A549 (cell line): ENCODE data around the gene MFN2. TPM values are rescaled to one million over a fixed set of nuclear protein-coding genes. Genes with fewer than 3 reads are reported as not detected.

ENCODE experiments used
- ATAC-seq, 2 experiments: fragments of 200-7000 bp in 1 of 2; fragments of >200 bp in 1 of 2; cut with Nextera tagmentation in 1 of 2; cut with Tn5 transposase in 1 of 2; 3 replicates each; pipeline versions ENCODE4 v1.8.0 to v1.9.1; 2018 to 2020; ENCODE audit warnings: mild to moderate bottlenecking in 1 of 2, moderate library complexity in 1 of 2
- CTCF ChIA-PET: fragments of 300-600 bp; sonication (Branson Sonifier 250); formaldehyde crosslinking; extraction: SDS; loops from one replicate; lab custom pipeline; 2021; ENCODE audit warnings: antibody characterized with exemption, inconsistent platforms; lab: Yijun Ruan, JAX
- POLR2A ChIA-PET: fragments of 350-600 bp; formaldehyde crosslinking; extraction: SDS; loops from one replicate; lab custom pipeline; 2021; ENCODE audit warnings: antibody characterized with exemption, inconsistent platforms; lab: Yijun Ruan, JAX
- DNase-seq, 2 experiments: peaks; one replicate each; pipeline versions ENCODE4 v3.0.0 to v3.0.0-alpha.2; 2011 to 2016; ENCODE audit warnings: low read depth in 1 of 2, low spot score in 1 of 2
- FAIRE-seq: peaks from 2 replicates; lab custom pipeline; 2011; peaks lifted over from hg19 to GRCh38; lab: Jason Lieb, UNC
- H3K27ac ChIP-seq, 2 experiments: fragments of >200 bp; sonication (Bioruptor Twin); formaldehyde crosslinking; 3 replicates each; pipeline ENCODE4 v1.5.1; 2016 to 2017
- H3K4me1 ChIP-seq: fragments of >200 bp; sonication (Bioruptor Twin); formaldehyde crosslinking; 3 replicates; pipeline ENCODE4 v1.6.1; 2016
- H3K4me2 ChIP-seq: fragments of >200 bp; sonication (Bioruptor Twin); formaldehyde crosslinking; 3 replicates; pipeline ENCODE4 v1.6.1; 2016
- H3K4me3 ChIP-seq: fragments of >200 bp; sonication (Bioruptor Twin); formaldehyde crosslinking; 3 replicates; pipeline ENCODE4 v1.5.1; 2016
- H3K9me3 ChIP-seq: fragments of >200 bp; sonication (Bioruptor Twin); formaldehyde crosslinking; 3 replicates; pipeline ENCODE4 v1.6.1; 2016
- CHD4 ChIP-seq: fragments of 200-600 bp; sonication (generic); IDR thresholded peaks from 2 replicates; pipeline ENCODE4 v1.6.1; 2016; ENCODE audit warnings: antibody characterized with exemption, mild to moderate bottlenecking, borderline replicate concordance
- EP300 ChIP-seq, 2 experiments: fragments of >200 bp; sonication (Bioruptor Twin); formaldehyde crosslinking; IDR thresholded peaks; 2 replicates in 1 of 2; 3 replicates in 1 of 2; pipeline ENCODE4 v1.6.1; 2016 to 2017
- FOSB ChIP-seq: fragments of 250-450 bp; sonication (Bioruptor Pico); IDR thresholded peaks from 2 replicates; pipeline ENCODE4 v1.5.0; 2020; ENCODE audit warnings: mild to moderate bottlenecking, moderate library complexity
- FOSL2 ChIP-seq, 2 experiments: fragments of 450-650 bp in 1 of 2; fragments of >200 bp in 1 of 2; sonication (Bioruptor Twin) in 1 of 2; formaldehyde crosslinking; IDR thresholded peaks; 2 replicates each; pipeline versions ENCODE4 v1.5.0 to v1.6.1; 2016 to 2020; ENCODE audit warnings: mild to moderate bottlenecking in 1 of 2, moderate library complexity in 1 of 2
- FOXS1 ChIP-seq: fragments of 250-450 bp; sonication (Bioruptor Pico); IDR thresholded peaks from 2 replicates; pipeline ENCODE4 v1.5.0; 2020; ENCODE audit warnings: mild to moderate bottlenecking, moderate library complexity
- HEYL ChIP-seq: fragments of 250-450 bp; sonication (Bioruptor Pico); IDR thresholded peaks from 2 replicates; pipeline ENCODE4 v1.8.0; 2021; ENCODE audit warnings: mild to moderate bottlenecking, moderate library complexity
- HOXB13 ChIP-seq: fragments of 250-450 bp; sonication (Bioruptor Pico); IDR thresholded peaks from 2 replicates; pipeline ENCODE4 v1.5.0; 2020; ENCODE audit warnings: low read depth, mild to moderate bottlenecking, moderate library complexity
- HOXB5 ChIP-seq: fragments of 250-450 bp; sonication (Bioruptor Pico); IDR thresholded peaks from 2 replicates; pipeline ENCODE4 v1.5.0; 2020; ENCODE audit warnings: mild to moderate bottlenecking, moderate library complexity
- JUNB ChIP-seq: fragments of >200 bp; sonication (Bioruptor Twin); formaldehyde crosslinking; IDR thresholded peaks from 2 replicates; pipeline ENCODE4 v1.6.1; 2016
- KDM1A ChIP-seq: fragments of 200-600 bp; sonication (generic); IDR thresholded peaks from 2 replicates; pipeline ENCODE4 v1.6.1; 2016; ENCODE audit warnings: low read depth, mild to moderate bottlenecking
- MAFK ChIP-seq: fragments of 450-650 bp; IDR thresholded peaks from 2 replicates; pipeline ENCODE4 v1.6.1; 2014; ENCODE audit not compliant: partially characterized antibody
- NFE2L2 ChIP-seq: fragments of 150-350 bp; conservative IDR thresholded peaks from 2 replicates; pipeline ENCODE4 v1.6.1; 2014; ENCODE audit warnings: low read length
- NPAS2 ChIP-seq: fragments of 250-450 bp; sonication (Bioruptor Pico); IDR thresholded peaks from 2 replicates; pipeline ENCODE4 v1.8.0; 2022; ENCODE audit warnings: mild to moderate bottlenecking, moderate library complexity, borderline replicate concordance
- POLR2A ChIP-seq: IDR thresholded peaks from 2 replicates; pipeline ENCODE4 v1.6.1; 2012; ENCODE audit warnings: mild to moderate bottlenecking, low read length
- POLR2AphosphoS2 ChIP-seq: conservative IDR thresholded peaks from 2 replicates; pipeline ENCODE4 v1.6.1; 2012; ENCODE audit warnings: low read length, improper control_type of control experiment, inconsistent platforms
- RARB ChIP-seq: fragments of 250-450 bp; sonication (Bioruptor Pico); IDR thresholded peaks from 2 replicates; pipeline ENCODE4 v1.8.0; 2021; ENCODE audit warnings: mild to moderate bottlenecking, moderate library complexity
- SMC3 ChIP-seq: fragments of >200 bp; sonication (Bioruptor Twin); formaldehyde crosslinking; IDR thresholded peaks from 3 replicates; pipeline ENCODE4 v1.6.1; 2018; ENCODE audit warnings: inconsistent platforms
- SREBF2 ChIP-seq: fragments of 450-650 bp; IDR thresholded peaks from 2 replicates; pipeline ENCODE4 v1.6.1; 2014; ENCODE audit warnings: mild to moderate bottlenecking, moderate library complexity
- ZNF302 ChIP-seq: fragments of 250-450 bp; sonication (Bioruptor Pico); IDR thresholded peaks from 2 replicates; pipeline ENCODE4 v1.9.0; 2021; ENCODE audit warnings: inconsistent platforms, mild to moderate bottlenecking, moderate library complexity
- ZSCAN20 ChIP-seq: fragments of 250-450 bp; sonication (Bioruptor Pico); IDR thresholded peaks from 2 replicates; pipeline ENCODE4 v1.8.0; 2022; ENCODE audit warnings: mild to moderate bottlenecking, moderate library complexity
- WGBS: methylation state at CpG from one replicate; pipeline ENCODE4 v1.1.6; 2017; ENCODE audit errors: missing lambda C conversion rate; 5-methylcytosine and 5-hydroxymethylcytosine counted together
- polyA plus RNA-seq, 4 experiments: library from polyadenylated mRNA; depleted of rRNA in 3 of 4; stranded (reverse); fragments of >200 nt; fragmentation: RNase III in 1 of 4; extraction: RNeasy Plus Mini Kit Qiagen cat#74134 plus additional on column Dnase treatment in 1 of 4; gene quantifications; 2 replicates in 3 of 4; 3 replicates in 1 of 4; pipeline ENCODE4 v1.2.3, GENCODE V29; 2011 to 2017
- TF ChIP-seq, protein P1 (sequence below): fragments of 450-650 bp; IDR thresholded peaks from 2 replicates; pipeline ENCODE4 v1.6.1; 2014; ENCODE audit warnings: antibody characterized with exemption
- TF ChIP-seq, protein P2 (sequence below): fragments of >200 bp; sonication (Bioruptor Twin); formaldehyde crosslinking; IDR thresholded peaks from 3 replicates; pipeline ENCODE4 v1.6.1; 2016
- TF ChIP-seq, protein P3 (sequence below): fragments of 250-450 bp; sonication (Bioruptor Pico); IDR thresholded peaks from 2 replicates; pipeline ENCODE4 v1.5.0; 2021; ENCODE audit warnings: mild to moderate bottlenecking, moderate library complexity, borderline replicate concordance
- TF ChIP-seq, protein P4 (sequence below): fragments of 150-350 bp; IDR thresholded peaks from 2 replicates; pipeline ENCODE4 v1.6.1; 2014; ENCODE audit warnings: low read depth, mild to moderate bottlenecking, low read length
- TF ChIP-seq, protein P5 (sequence below): fragments of 200-600 bp; sonication (generic); IDR thresholded peaks from 2 replicates; pipeline ENCODE4 v1.6.1; 2016; ENCODE audit warnings: antibody characterized with exemption, mild to moderate bottlenecking, moderate library complexity
- TF ChIP-seq, protein P6 (sequence below): IDR thresholded peaks from 2 replicates; pipeline ENCODE4 v1.6.1; 2012
- TF ChIP-seq, protein P7 (sequence below): IDR thresholded peaks from 2 replicates; pipeline ENCODE4 v1.6.1; 2012; ENCODE audit warnings: low read depth, borderline replicate concordance

Gene MFN2
- polyA plus RNA-seq, 2 of the 4 experiments (the other 2 are of a cell fraction) = 34.7 to 36.8 TPM

DNA sequence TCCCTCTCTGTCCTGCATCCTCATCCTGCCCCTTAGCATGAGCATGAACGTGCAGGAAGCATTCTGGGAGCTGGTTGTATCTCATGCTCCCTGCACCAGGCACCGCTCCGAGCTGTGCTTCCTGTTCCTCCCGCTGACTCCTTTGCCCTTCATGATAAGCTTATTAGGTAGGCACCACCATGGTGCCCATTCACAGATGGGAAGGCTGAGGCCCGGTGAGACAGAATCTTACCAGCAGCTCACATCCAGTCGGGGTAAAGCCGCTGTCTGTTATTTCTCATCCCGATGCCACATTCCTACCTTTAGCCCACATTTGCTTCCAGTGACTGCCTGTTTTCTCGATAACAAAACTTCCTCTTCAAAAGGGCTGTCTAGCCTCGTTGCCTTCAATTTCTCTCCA, 46.3 kb downstream of the MFN2 start:
- ChIA-PET POLR2A (no interaction called here), CTCF (no interaction called here)
- no peak overlapping the region for H3K4me2 ChIP-seq
- H3K27ac ChIP-seq = no peak overlapping the region
- TF ChIP-seq FOXS1 = no peak
- no peak for TF ChIP-seq SREBF2
- TF ChIP-seq HOXB13 = no peak
- no peak for TF ChIP-seq JUNB
- no peak for TF ChIP-seq POLR2AphosphoS2
- no peak for TF ChIP-seq NPAS2
- no peak for TF ChIP-seq CHD4
- TF ChIP-seq FOSB (CRISPR knock-in tag) = no peak
- TF ChIP-seq MAFK = no peak
- no peak for TF ChIP-seq POLR2A
- TF ChIP-seq EP300 (IDR thresholded peaks at IDR 0.05) = no peak
- TF ChIP-seq, protein P1, sequence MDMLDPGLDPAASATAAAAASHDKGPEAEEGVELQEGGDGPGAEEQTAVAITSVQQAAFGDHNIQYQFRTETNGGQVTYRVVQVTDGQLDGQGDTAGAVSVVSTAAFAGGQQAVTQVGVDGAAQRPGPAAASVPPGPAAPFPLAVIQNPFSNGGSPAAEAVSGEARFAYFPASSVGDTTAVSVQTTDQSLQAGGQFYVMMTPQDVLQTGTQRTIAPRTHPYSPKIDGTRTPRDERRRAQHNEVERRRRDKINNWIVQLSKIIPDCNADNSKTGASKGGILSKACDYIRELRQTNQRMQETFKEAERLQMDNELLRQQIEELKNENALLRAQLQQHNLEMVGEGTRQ = no peak
- TF ChIP-seq, protein P2, sequence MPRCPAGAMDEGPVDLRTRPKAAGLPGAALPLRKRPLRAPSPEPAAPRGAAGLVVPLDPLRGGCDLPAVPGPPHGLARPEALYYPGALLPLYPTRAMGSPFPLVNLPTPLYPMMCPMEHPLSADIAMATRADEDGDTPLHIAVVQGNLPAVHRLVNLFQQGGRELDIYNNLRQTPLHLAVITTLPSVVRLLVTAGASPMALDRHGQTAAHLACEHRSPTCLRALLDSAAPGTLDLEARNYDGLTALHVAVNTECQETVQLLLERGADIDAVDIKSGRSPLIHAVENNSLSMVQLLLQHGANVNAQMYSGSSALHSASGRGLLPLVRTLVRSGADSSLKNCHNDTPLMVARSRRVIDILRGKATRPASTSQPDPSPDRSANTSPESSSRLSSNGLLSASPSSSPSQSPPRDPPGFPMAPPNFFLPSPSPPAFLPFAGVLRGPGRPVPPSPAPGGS = no peak
- TF ChIP-seq, protein P3, sequence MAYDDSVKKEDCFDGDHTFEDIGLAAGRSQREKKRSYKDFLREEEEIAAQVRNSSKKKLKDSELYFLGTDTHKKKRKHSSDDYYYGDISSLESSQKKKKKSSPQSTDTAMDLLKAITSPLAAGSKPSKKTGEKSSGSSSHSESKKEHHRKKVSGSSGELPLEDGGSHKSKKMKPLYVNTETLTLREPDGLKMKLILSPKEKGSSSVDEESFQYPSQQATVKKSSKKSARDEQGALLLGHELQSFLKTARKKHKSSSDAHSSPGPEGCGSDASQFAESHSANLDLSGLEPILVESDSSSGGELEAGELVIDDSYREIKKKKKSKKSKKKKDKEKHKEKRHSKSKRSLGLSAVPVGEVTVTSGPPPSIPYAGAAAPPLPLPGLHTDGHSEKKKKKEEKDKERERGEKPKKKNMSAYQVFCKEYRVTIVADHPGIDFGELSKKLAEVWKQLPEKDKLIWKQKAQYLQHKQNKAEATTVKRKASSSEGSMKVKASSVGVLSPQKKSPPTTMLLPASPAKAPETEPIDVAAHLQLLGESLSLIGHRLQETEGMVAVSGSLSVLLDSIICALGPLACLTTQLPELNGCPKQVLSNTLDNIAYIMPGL = no peak
- TF ChIP-seq ZSCAN20 = no peak
- no peak for TF ChIP-seq HOXB5
- TF ChIP-seq, protein P4, sequence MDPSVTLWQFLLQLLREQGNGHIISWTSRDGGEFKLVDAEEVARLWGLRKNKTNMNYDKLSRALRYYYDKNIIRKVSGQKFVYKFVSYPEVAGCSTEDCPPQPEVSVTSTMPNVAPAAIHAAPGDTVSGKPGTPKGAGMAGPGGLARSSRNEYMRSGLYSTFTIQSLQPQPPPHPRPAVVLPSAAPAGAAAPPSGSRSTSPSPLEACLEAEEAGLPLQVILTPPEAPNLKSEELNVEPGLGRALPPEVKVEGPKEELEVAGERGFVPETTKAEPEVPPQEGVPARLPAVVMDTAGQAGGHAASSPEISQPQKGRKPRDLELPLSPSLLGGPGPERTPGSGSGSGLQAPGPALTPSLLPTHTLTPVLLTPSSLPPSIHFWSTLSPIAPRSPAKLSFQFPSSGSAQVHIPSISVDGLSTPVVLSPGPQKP = no peak
- FAIRE-seq (no peak), DNase-seq (no peak), ATAC-seq (no peak)
- H3K4me3 ChIP-seq = no peak overlapping the region
- H3K9me3 ChIP-seq = no peaks in the 10 kb centered on the region
- no peaks in the 10 kb centered on the region for H3K4me1 ChIP-seq
- WGBS = 93% methylated on average over 10 of the region's 10 CpGs

DNA sequence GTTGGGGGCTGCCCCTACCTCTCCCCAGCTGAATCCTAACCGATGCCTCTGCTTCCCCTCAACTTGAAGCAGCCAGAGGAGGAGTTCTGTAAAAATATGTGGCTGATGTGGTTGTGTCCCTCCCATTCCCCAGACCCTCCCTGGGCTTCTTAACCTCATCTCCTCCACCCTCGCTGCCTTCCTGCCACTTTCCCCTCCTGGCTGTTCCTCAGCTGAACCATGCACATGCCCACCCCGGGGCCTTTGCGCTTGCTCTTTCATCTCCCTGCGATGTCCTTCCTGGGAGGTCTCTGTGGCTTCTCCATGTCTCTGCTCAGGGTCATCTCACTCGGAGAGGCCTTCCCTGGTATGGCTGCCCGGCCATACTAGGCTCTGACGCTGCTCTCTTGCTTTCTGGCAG, 48.0 kb downstream of the MFN2 start:
- DNase-seq = no peak
- H3K4me1 ChIP-seq = no peaks in the 10 kb centered on the region
- FAIRE-seq = no peak
- 91% methylated on average over 8 of the region's 8 CpGs for WGBS
- no peak overlapping the region for H3K27ac ChIP-seq
- no peak for ATAC-seq
- H3K9me3 ChIP-seq = no peaks in the 10 kb centered on the region
- H3K4me3 ChIP-seq = no peak overlapping the region
- ChIA-PET CTCF (no interaction called here), POLR2A (no interaction called here)
- no peak overlapping the region for H3K4me2 ChIP-seq
- TF ChIP-seq, protein P2 = no peak
- TF ChIP-seq, protein P5, sequence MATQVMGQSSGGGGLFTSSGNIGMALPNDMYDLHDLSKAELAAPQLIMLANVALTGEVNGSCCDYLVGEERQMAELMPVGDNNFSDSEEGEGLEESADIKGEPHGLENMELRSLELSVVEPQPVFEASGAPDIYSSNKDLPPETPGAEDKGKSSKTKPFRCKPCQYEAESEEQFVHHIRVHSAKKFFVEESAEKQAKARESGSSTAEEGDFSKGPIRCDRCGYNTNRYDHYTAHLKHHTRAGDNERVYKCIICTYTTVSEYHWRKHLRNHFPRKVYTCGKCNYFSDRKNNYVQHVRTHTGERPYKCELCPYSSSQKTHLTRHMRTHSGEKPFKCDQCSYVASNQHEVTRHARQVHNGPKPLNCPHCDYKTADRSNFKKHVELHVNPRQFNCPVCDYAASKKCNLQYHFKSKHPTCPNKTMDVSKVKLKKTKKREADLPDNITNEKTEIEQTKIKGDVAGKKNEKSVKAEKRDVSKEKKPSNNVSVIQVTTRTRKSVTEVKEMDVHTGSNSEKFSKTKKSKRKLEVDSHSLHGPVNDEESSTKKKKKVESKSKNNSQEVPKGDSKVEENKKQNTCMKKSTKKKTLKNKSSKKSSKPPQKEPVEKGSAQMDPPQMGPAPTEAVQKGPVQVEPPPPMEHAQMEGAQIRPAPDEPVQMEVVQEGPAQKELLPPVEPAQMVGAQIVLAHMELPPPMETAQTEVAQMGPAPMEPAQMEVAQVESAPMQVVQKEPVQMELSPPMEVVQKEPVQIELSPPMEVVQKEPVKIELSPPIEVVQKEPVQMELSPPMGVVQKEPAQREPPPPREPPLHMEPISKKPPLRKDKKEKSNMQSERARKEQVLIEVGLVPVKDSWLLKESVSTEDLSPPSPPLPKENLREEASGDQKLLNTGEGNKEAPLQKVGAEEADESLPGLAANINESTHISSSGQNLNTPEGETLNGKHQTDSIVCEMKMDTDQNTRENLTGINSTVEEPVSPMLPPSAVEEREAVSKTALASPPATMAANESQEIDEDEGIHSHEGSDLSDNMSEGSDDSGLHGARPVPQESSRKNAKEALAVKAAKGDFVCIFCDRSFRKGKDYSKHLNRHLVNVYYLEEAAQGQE = no peak
- TF ChIP-seq, protein P6, sequence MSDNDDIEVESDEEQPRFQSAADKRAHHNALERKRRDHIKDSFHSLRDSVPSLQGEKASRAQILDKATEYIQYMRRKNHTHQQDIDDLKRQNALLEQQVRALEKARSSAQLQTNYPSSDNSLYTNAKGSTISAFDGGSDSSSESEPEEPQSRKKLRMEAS = no peak
- TF ChIP-seq, protein P7, sequence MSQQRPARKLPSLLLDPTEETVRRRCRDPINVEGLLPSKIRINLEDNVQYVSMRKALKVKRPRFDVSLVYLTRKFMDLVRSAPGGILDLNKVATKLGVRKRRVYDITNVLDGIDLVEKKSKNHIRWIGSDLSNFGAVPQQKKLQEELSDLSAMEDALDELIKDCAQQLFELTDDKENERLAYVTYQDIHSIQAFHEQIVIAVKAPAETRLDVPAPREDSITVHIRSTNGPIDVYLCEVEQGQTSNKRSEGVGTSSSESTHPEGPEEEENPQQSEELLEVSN = no peak
- TF ChIP-seq HEYL (CRISPR knock-in tag) = no peak
- TF ChIP-seq ZNF302 (CRISPR knock-in tag) = no peak
- no peak for TF ChIP-seq SMC3
- TF ChIP-seq FOSL2 (IDR thresholded peaks at IDR 0.05) = no peak
- TF ChIP-seq FOSL2 (CRISPR knock-in tag; IDR thresholded peaks at IDR 0.05) = no peak
- no peak for TF ChIP-seq RARB
- TF ChIP-seq NFE2L2 = no peak
- no peak for TF ChIP-seq KDM1A
- no peak for TF ChIP-seq JUNB
